NOMO-1 treated with dmso at 0.1 percent for 144 hours (cell line): ENCODE measurements around the gene PRM1.

ENCODE experiments used
- DNase-seq: peaks from one replicate; lab custom pipeline; 2025; ENCODE audit not compliant: unreplicated experiment; lab: John Stamatoyannopoulos, UW

PRM1 gene

DNA sequence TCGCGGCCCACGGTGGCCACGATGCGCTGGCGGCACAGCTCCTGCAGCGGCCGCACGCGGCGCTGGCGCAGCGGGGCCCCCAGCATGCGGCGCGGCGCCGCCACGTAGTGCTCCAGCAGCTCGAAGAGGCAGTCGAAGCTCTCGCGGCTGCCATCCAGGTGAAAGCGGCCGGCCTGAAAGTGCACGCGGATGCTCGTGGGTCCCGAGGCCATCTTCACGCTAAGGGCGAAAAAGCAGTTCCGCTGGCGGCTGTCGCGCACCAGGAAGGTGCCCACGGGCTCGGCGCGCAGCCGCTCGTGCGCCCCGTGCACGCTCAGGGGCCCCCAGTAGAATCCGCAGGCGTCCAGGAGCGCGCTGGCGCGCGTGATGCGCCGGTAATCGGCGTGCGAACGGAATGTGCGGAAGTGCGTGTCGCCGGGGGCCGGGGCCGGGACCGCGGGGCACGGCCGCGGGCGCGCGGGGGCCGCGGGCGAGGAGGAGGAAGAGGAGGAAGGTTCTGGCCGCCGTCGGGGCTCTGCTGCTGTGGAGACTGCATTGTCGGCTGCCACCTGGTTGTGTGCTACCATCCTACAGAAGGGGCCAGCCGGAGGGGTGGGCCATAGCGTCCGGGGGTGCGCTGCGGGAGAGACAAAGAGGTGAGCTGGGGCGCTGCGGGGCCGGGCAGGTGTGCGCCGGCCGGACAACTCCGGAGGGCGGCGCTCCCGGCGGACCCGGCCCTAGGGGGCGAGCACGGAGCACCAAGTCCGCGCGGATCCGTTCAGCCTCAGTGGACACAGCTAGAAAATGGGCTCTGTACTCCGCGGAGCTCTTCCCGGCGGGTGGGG lies 26.0 kb downstream of the PRM1 start:
- DNase-seq: peak; percentile 21

GRCh38 chr16:11253995-11254912 lies 26.9 kb downstream of the PRM1 start:
- DNase-seq: no peak

- no peak for DNase-seq
Observed at GRCh38 chr16:11253009-11253994, 27.8 kb downstream of the PRM1 start.

DNA sequence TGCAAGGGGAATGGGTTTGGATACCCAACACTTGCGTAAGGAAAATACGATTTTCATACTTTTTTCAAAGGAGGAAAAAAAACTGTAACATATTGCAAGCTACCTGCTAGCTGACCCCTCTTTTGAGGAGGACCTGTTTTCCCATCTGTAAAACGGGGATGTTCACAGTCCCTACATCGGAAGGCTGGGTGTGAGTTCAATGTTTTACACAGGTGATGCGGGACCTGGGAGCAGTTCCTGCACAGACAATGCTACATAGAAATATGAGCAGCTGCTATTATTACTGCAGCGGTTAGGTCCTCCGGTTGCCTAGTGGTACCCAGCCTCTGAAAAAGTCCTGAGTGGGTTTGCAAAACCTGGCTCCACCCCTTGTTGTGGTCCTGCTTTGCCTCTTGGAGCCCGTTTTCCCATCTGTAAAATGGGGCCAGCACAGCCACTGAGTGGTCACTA lies 28.6 kb downstream of the PRM1 start:
- no peak for DNase-seq

GRCh38 chr16:11251525-11252481 lies 29.3 kb downstream of the PRM1 start:
- DNase-seq: no peak

- DNase-seq: no peak
Observed at GRCh38 chr16:11250786-11251524, 30.2 kb downstream of the PRM1 start.

GRCh38 chr16:11250091-11250785 lies 30.9 kb downstream of the PRM1 start:
- DNase-seq: no peak

DNA sequence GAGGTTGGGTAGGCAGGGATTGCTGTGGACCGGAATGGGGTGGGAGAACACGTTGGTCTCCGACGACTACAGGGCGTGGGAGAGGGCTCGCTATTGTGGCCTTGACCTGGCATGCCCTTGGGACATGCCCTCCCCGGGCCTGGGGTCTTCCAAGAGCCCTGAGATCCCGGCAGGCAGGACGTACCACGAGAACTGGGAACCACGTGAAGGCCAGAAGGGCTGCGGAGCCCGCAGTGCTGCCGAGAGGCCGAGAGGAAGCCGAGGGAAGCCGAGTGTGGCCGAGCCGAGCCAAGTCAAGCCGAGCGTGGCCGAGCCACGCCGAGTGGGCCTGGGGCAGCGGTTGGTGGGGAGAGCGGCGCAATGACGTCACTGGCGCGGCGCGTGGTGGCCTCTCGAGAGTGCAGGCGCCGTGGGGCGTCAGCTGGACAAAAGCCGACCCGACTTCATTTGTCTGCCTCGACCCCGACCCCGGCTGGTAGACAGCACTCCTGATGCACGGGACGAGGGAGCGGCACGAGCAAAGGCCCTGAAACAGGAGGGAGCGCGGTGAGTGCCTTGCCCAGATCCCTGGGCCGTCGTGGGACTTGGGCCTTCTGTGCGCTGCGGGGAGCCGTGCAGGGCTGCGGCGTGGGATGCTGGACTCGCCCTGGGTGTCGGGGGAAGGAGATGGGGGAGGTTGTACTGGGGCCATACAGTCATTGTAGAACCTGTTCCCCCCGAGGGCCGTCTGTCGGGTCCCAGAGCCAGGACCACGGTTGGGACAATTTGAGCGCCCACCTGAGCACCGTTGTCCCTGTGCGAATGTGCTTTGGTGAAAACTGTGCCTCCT lies 31.7 kb downstream of the PRM1 start:
- DNase-seq: no peak

DNA sequence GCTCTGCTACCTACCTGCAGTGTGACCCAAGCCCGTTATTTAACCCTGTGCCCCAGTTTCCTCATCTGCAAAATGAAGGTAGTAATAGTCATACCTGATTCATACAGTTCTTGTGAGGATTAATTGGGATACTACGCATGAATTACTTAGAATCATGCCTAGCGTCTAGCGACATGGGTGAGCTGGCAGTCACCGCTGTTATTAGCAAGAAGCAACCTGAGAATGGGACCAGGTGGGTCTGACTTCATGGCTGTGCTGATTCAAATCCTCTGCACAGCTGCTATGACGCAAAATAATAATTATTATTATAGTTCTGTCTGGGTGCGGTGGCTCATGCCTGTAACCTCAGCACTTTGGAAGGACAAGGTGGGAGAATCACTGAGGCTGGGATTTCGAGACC lies 33.0 kb downstream of the PRM1 start:
- no peak for DNase-seq

DNA sequence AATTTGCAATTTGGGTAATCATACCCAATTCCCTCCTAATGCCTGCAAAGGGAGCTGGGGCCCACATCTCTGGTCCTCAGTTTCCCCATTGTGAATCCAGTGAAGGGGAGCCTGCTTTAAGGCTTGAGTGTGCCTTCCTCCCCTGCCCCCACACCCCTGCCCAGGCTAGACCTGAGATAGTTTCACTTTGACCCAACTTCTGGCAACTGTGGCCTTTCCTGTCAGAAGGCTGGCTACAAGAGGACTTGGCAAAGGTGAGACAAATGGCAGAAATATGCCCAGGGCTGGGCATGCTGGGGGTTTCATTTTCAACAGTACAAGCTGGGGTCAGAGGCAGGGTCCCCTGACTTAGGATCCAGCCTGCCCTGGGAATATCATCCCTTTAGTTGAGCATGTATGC lies 35.1 kb downstream of the PRM1 start:
- no peak for DNase-seq

DNA sequence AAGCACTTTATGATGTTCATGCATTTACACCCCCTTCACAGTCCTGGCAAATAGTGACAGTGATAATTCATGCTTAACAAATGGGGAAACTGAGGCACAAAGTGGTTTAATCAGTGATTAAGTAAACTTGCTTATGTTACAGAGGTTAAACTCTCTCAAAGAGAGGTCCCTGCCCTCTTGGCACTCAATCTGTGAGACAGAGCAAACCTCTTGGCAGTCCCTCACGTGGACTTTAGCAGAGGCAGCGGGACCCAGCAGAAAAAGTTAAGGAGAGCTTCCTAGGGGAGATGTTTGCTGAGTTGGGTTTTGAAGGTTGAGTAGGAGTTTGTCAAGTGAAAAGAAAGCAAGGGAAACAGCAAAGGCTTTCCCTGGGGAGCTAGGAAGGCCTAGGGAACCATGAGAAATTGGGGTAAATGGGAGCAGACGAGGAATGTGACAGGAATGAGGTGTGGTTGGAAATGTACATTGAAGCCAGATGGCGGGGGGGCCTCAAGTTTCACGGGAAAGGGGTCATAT lies 35.9 kb downstream of the PRM1 start:
- no peak for DNase-seq

- DNase-seq: no peak
Observed at GRCh38 chr16:11242658-11243057, 38.5 kb downstream of the PRM1 start.

DNA sequence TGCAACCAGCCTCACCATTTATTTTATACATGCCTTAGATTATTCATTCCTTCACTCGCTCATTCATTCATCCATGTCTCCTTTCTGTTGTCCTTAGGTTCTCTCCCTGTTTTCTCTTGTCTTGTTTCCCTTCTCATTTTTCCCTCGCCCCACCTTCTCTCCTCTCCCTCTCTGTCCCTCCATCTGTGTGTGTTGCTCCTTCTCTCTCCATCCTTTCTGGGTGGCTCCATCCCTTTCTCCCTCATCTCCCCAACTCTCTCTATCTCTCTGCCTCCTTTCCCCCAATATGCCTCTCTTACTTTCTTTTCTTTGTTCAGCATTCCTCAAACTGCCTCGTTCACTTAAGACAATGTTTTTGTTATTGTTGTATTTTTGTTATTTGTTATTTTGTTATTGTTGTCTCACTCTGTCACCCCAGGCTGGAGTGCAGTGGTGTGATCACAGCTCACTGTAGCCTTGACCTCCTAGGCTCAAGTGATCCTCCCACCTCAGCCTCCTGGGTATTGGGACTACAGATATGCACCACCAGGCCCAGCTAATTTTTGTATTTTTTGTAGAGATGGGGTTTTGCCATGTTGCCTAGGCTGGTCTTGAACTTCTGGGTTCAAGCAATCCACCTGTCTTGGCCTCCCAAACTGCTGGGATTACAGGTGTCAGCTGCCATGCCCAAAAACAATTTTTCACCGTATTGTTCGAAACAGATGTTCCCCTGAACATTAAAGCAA lies 39.5 kb downstream of the PRM1 start:
- no peak for DNase-seq

GRCh38 chr16:11240636-11241473 lies 40.3 kb downstream of the PRM1 start:
- no peak for DNase-seq
